GM12875 (cell line): ENCODE measurements around the gene BTBD6.

ENCODE experiments used
- H3K4me3 ChIP-seq: one replicate; pipeline ENCODE4 v1.5.1; 2011; ENCODE audit warnings: low read depth, low read length, control low read depth
- CTCF ChIP-seq: IDR thresholded peaks from 2 replicates; pipeline ENCODE4 v1.5.1; 2011; ENCODE audit warnings: low read depth, mild to moderate bottlenecking, control low read depth, inconsistent platforms, low read length, moderate library complexity, borderline replicate concordance; ENCODE audit not compliant: insufficient read depth

BTBD6 gene

GRCh38 chr14:105267820-105268548 is 19.7 kb downstream of the BTBD6 start:
- no peak overlapping the region for H3K4me3 ChIP-seq
- TF ChIP-seq CTCF, result no peak

DNA sequence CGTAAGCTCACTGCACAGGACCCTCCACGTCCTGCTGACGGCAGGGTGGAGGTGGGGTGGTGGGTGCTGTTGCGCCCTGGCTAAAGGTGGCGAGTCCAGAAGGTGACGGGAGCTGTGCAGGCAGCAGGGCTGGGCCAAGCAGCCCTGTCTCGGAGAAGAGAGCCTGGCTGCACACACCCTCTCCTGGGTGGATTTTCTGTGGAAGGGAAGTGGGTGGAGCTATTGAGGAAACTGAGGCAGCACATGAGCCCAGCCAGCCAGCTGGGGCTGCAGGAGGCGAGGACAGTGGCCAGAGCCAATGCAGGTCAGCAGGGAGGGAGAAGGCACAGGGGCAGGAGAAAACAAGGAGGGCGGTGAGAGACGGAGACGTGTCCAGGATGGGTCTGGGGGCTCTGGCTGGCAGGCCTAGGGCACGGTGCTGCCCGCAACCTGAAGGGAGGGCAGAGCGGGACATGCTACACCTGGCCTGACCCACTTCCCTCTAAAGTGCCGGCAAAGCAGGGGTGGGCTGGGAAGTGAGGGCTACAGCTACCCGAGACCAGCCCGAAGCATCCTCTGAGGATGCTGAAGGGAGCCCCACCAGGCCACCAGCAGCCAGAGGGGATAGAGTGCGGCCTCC is 20.5 kb downstream of the BTBD6 start:
- no peak overlapping the region for H3K4me3 ChIP-seq
- TF ChIP-seq CTCF, result no peak

DNA sequence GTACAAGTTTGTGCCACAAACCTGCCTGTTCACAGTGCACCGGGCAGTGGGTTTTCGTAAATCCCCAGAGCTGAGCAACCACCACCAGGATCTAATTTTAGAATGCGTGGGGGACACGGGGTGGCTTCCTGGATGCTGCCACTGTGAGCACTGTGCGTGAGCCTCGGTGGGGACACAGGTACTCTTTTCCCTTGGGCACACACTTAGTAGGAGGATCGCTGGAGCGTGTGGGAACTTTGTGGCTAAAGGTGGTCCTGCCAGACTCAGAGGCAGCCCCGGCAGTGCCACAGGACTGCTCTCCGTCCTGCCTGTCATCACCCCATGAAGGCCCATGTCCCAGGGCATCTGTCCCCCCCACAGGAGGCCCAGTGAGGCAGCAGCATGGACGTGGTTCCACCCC is 21.1 kb downstream of the BTBD6 start:
- no peak for TF ChIP-seq CTCF

GRCh38 chr14:105271224-105271890 is 23.0 kb downstream of the BTBD6 start:
- no peak overlapping the region for H3K4me3 ChIP-seq
- no peak for TF ChIP-seq CTCF

More for the DNA sequence above, 21.1 kb downstream of the BTBD6 start:
- H3K4me3 ChIP-seq, result no peak overlapping the region

DNA sequence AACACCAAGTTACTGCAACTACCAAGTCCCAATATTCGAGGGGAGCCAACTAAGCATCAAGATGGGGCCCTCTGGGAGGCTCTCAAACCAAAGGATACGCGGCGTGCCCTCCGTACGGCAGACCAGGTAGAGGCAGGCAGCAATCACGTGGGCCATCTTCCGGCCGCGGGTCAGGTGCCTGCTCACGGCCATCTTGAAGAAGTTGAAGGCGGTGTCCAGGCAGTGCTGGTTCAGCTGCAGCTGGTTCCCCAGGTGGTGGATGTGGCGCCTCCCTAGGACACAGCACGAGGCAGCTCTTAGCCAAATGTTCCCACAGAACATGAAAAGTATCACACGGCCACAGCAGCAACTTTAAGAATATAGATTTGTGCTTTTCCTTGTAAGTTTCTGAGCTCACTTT is 24.3 kb downstream of the BTBD6 start:
- TF ChIP-seq CTCF, result no peak
- H3K4me3 ChIP-seq, result no peak overlapping the region

DNA sequence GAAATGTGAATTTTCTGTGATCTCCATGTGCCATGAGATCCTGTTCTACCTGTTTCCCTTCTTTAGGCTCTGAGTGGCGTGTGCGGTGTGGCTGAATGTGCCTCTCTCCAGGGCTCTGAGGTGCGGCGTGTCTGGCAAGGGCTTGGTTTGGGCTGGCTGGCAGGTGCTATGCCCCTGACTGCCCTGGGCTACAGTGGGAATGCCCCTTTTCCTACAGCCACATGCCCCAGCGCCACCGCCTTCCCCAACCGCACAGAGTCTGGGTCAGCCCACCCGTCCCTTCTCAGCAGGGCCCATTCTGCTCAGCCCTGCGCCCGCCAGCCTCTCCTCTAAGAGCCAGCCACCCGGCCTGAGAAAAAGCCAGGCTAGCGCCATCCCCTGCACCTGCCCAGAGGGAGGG is 24.7 kb downstream of the BTBD6 start:
- no peak for TF ChIP-seq CTCF

More for the DNA sequence above, 24.7 kb downstream of the BTBD6 start:
- H3K4me3 ChIP-seq, result no peak overlapping the region
